A375 (cell line): ENCODE results near the gene NME7. TPM values are rescaled to one million over a fixed set of nuclear protein-coding genes. Genes with fewer than 3 reads are reported as not detected.

ENCODE experiments used
- total RNA-seq: library from RNA; depleted of rRNA; stranded (reverse); fragments of >200 nt; shearing (Covaris generic); gene quantifications from 2 replicates; pipeline ENCODE4 v1.2.3, GENCODE V29; 2014; rRNA removed

The NME7 gene, protein sequence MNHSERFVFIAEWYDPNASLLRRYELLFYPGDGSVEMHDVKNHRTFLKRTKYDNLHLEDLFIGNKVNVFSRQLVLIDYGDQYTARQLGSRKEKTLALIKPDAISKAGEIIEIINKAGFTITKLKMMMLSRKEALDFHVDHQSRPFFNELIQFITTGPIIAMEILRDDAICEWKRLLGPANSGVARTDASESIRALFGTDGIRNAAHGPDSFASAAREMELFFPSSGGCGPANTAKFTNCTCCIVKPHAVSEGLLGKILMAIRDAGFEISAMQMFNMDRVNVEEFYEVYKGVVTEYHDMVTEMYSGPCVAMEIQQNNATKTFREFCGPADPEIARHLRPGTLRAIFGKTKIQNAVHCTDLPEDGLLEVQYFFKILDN
- total RNA-seq, result 10.9 and 14.4 TPM in 2 replicates

GRCh38 chr1:169367686-169368405, at the start of gene NME7, which contains the start of gene BLZF1:
NME7 (minus strand) TSS chr1:169367797; CDS start chr1:169367710, 87 bp downstream.
BLZF1 (plus strand) TSS chr1:169368195; CDS start chr1:169369523, 1,328 bp downstream.

GRCh38 chr1:169106095-169106920, 261.3 kb downstream of the NME7 start, which contains the start of gene ATP1B1:
ATP1B1 (plus strand) TSS chr1:169106690; CDS start chr1:169106830, 140 bp downstream.

Other genes starting within 250 kb of the NME7 start
- 29.7 and 33.2 TPM in 2 replicates for gene BLZF1, start 398 bp upstream of the NME7 start, total RNA-seq
- gene CCDC181, start 59.7 kb upstream of the NME7 start, total RNA-seq, result 4.3 and 8.4 TPM in 2 replicates
- 9.3 and 11.1 TPM in 2 replicates for gene SLC19A2, start 118.1 kb upstream of the NME7 start, total RNA-seq
- not detected in 2 replicates for gene F5, start 218.7 kb upstream of the NME7 start, total RNA-seq